Panc1 (cell line): ENCODE results near the gene PLA2G4F.

Source experiments
- CTCF ChIP-seq: fragments of 450-650 bp; IDR thresholded peaks from 2 replicates; pipeline ENCODE4 v1.5.1; 2017; ENCODE audit warnings: mild to moderate bottlenecking
- POLR2AphosphoS5 ChIP-seq: IDR thresholded peaks from 2 replicates; pipeline ENCODE4 v1.6.1; 2012; ENCODE audit warnings: mild to moderate bottlenecking, low read depth, low read length, moderate library complexity
- REST ChIP-seq, 2 experiments: IDR thresholded peaks; 2 replicates each; pipeline ENCODE4 v1.6.1; 2011 to 2012; ENCODE audit warnings: low read depth in 2 of 2, control low read depth in 1 of 2, low read length in 1 of 2, mild to moderate bottlenecking in 1 of 2, moderate library complexity in 1 of 2; ENCODE audit not compliant: insufficient read depth in 1 of 2

- TF ChIP-seq REST (IDR thresholded peaks at IDR 0.05; ENCODE audit: insufficient read depth in 1 of 2, low read depth in 2 of 2, low read length in 1 of 2) (no peak), CTCF (no peak), POLR2AphosphoS5 (no peak)
Observed at GRCh38 chr15:42199126-42199525, 42.7 kb upstream of the PLA2G4F start.
